Measurements from ENCODE around the gene ANKRD39. TPM values are rescaled to one million over a fixed set of nuclear protein-coding genes. Genes with fewer than 3 reads are reported as not detected.

The ANKRD39 gene
- total and polyA plus RNA-seq, 2 experiments from 2014 or later: 17.5 to 32.0 TPM

DNA sequence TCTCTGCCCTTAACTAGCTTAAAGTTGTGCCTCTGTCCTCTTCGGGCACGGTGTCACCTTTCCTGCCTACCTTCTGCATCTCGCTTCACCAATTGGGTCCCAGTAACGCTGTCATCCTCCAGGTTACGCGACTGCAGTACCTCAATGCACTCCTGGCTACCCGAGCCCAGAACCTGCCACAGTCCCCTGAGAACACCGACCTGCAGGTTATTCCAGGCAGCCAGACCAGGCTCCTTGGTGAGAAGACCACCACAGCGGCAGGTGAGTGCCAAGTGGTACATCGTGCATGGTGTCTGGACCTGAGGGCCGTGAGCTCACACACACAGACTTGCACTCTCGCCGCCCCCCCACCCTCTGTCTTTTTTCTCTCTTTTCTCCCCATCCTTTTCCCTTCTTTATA lies 28.9 kb downstream of the ANKRD39 start (continued):
- TF ChIP-seq, protein P1, sequence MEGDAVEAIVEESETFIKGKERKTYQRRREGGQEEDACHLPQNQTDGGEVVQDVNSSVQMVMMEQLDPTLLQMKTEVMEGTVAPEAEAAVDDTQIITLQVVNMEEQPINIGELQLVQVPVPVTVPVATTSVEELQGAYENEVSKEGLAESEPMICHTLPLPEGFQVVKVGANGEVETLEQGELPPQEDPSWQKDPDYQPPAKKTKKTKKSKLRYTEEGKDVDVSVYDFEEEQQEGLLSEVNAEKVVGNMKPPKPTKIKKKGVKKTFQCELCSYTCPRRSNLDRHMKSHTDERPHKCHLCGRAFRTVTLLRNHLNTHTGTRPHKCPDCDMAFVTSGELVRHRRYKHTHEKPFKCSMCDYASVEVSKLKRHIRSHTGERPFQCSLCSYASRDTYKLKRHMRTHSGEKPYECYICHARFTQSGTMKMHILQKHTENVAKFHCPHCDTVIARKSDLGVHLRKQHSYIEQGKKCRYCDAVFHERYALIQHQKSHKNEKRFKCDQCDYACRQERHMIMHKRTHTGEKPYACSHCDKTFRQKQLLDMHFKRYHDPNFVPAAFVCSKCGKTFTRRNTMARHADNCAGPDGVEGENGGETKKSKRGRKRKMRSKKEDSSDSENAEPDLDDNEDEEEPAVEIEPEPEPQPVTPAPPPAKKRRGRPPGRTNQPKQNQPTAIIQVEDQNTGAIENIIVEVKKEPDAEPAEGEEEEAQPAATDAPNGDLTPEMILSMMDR (conservative IDR thresholded peaks at IDR 0.05; ENCODE audit: low read depth in 2 of 2): no peak
- TF ChIP-seq, protein P2, sequence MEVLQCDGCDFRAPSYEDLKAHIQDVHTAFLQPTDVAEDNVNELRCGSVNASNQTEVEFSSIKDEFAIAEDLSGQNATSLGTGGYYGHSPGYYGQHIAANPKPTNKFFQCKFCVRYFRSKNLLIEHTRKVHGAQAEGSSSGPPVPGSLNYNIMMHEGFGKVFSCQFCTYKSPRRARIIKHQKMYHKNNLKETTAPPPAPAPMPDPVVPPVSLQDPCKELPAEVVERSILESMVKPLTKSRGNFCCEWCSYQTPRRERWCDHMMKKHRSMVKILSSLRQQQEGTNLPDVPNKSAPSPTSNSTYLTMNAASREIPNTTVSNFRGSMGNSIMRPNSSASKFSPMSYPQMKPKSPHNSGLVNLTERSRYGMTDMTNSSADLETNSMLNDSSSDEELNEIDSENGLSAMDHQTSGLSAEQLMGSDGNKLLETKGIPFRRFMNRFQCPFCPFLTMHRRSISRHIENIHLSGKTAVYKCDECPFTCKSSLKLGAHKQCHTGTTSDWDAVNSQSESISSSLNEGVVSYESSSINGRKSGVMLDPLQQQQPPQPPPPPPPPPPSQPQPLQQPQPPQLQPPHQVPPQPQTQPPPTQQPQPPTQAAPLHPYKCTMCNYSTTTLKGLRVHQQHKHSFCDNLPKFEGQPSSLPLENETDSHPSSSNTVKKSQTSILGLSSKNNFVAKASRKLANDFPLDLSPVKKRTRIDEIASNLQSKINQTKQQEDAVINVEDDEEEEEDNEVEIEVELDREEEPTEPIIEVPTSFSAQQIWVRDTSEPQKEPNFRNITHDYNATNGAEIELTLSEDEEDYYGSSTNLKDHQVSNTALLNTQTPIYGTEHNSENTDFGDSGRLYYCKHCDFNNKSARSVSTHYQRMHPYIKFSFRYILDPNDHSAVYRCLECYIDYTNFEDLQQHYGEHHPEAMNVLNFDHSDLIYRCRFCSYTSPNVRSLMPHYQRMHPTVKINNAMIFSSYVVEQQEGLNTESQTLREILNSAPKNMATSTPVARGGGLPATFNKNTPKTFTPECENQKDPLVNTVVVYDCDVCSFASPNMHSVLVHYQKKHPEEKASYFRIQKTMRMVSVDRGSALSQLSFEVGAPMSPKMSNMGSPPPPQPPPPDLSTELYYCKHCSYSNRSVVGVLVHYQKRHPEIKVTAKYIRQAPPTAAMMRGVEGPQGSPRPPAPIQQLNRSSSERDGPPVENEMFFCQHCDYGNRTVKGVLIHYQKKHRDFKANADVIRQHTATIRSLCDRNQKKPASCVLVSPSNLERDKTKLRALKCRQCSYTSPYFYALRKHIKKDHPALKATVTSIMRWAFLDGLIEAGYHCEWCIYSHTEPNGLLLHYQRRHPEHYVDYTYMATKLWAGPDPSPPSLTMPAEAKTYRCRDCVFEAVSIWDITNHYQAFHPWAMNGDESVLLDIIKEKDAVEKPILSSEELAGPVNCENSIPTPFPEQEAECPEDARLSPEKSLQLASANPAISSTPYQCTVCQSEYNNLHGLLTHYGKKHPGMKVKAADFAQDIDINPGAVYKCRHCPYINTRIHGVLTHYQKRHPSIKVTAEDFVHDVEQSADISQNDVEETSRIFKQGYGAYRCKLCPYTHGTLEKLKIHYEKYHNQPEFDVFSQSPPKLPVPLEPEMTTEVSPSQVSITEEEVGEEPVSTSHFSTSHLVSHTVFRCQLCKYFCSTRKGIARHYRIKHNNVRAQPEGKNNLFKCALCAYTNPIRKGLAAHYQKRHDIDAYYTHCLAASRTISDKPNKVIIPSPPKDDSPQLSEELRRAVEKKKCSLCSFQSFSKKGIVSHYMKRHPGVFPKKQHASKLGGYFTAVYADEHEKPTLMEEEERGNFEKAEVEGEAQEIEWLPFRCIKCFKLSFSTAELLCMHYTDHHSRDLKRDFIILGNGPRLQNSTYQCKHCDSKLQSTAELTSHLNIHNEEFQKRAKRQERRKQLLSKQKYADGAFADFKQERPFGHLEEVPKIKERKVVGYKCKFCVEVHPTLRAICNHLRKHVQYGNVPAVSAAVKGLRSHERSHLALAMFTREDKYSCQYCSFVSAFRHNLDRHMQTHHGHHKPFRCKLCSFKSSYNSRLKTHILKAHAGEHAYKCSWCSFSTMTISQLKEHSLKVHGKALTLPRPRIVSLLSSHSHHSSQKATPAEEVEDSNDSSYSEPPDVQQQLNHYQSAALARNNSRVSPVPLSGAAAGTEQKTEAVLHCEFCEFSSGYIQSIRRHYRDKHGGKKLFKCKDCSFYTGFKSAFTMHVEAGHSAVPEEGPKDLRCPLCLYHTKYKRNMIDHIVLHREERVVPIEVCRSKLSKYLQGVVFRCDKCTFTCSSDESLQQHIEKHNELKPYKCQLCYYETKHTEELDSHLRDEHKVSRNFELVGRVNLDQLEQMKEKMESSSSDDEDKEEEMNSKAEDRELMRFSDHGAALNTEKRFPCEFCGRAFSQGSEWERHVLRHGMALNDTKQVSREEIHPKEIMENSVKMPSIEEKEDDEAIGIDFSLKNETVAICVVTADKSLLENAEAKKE (CRISPR knock-in tag; IDR thresholded peaks at IDR 0.05): no peak

DNA sequence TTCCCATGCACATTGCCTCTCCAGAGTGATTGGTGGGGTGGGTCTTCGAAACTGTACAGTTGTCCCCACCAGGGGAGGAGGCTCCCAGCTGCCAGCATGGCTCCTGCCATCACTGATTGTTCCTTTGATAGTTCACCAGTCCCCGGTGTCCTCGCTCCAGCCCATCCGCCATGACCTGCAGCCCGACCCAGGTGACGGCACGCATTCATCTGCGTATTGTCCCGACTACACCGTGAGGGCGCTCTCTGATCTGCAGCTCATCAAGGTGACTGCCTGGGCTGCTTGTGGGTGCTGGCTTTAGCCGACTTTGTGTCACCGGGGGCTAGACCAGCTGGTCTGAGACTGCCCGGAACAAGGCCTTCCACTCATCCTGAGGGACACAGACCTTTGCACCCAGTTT lies 29.4 kb downstream of the ANKRD39 start:
- peaks cover 84% of the 10 kb centered on the region for H3K36me3 Mint-ChIP-seq (ENCODE audit: low read depth)
- H3K4me3 Mint-ChIP-seq: no peak overlapping the region
- no peak overlapping the region; the same call in 1 of the 2 replicates for H3K27ac Mint-ChIP-seq

More for the DNA sequence above, 29.4 kb downstream of the ANKRD39 start:
- H3K4me2 ChIP-seq: no peak overlapping the region
- H3K9me2 ChIP-seq (ENCODE audit: insufficient read depth): no peaks in the 10 kb centered on the region
- no peak overlapping the region for H3K4me3 ChIP-seq
- no peak overlapping the region for H3K27ac ChIP-seq (ENCODE audit: low read depth)
- DNase-seq (ENCODE audit: low spot score) (no peak), ATAC-seq (no peak)
- no peaks in the 10 kb centered on the region for H3K9me3 Mint-ChIP-seq
- peaks cover 2% of the 10 kb centered on the region for H4K20me1 ChIP-seq (replicated peaks; ENCODE audit: insufficient read depth)
- peaks cover 19% of the 10 kb centered on the region for H3K4me1 Mint-ChIP-seq
- H3K27me3 ChIP-seq (ENCODE audit: insufficient read depth): no peaks in the 10 kb centered on the region
- H3K36me3 ChIP-seq (ENCODE audit: insufficient read depth): peaks cover 18% of the 10 kb centered on the region; the same call in 1 of the 2 replicates
- H3K4me1 ChIP-seq (ENCODE audit: insufficient read depth): peaks cover 15% of the 10 kb centered on the region
- H3F3A ChIP-seq (replicated peaks; ENCODE audit: low read depth): peaks cover 17% of the 10 kb centered on the region; the same call in 1 of the 2 replicates
- TF ChIP-seq EZH2phosphoT487 (IDR thresholded peaks at IDR 0.05; ENCODE audit: unreplicated experiment) (no peak), JUNB (IDR thresholded peaks at IDR 0.05; ENCODE audit: unreplicated experiment) (no peak), NANOG (IDR thresholded peaks at IDR 0.05; ENCODE audit: borderline replicate concordance) (no peak)
- H3K79me2 ChIP-seq (replicated peaks; ENCODE audit: insufficient read depth): peaks cover 13% of the 10 kb centered on the region
- no peak overlapping the region for H2AFZ ChIP-seq
- H3K27me3 Mint-ChIP-seq (ENCODE audit: insufficient read depth, low read depth, poor library complexity): peaks cover 7% of the 10 kb centered on the region

All from GM23338 (cell line).